T-helper 1 cell (primary cell): ENCODE data around the gene PRR16.
"Not testable (repeated sequence)": the region's sequence is repeated elsewhere in the genome, so short reads cannot be mapped to it uniquely, and the experiment has no call there.

Experiments
- DNase-seq, 5 donors: peaks; one replicate each; pipeline ENCODE4 v3.0.0-alpha.2; 2012 to 2020
- total RNA-seq, 4 donors: gene quantifications; one replicate each; lab custom pipeline; 2026; lab: John Stamatoyannopoulos, UW

The PRR16 gene
- total RNA-seq: 0 reads per million in 4 donors

DNA sequence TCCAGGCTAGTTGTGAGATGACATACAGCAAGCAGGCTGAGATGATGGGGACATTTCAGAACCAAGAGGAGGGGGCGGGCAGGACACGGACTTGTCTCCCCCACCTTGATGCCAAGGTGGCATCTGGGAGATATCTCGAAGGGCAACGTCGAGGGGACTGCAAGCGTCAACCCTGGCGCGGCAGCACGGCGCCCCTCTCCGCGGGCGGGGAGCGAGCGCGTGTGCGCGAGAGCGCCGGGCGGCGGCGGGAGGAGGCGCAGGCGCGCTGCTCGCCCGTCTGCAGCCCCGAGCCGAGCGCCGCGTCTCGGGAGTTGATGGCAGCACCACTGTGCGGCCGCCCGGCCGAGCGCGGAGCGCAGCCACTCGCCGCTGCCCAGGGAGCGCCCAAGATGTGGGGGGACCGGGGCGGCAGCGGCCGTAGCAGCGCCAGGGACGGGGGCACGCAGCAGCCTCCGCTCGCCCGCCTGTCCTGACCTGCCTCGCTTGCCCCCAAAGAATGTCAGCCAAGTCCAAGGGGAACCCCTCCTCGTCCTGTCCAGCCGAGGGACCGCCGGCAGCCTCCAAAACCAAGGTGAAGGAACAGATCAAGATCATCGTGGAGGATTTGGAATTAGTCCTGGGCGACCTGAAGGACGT lies at the start of gene PRR16:
Gene PRR16 (plus strand): TSS at position 310 of the 636 bp plus-strand sequence.
- DNase-seq: no peak

DNA sequence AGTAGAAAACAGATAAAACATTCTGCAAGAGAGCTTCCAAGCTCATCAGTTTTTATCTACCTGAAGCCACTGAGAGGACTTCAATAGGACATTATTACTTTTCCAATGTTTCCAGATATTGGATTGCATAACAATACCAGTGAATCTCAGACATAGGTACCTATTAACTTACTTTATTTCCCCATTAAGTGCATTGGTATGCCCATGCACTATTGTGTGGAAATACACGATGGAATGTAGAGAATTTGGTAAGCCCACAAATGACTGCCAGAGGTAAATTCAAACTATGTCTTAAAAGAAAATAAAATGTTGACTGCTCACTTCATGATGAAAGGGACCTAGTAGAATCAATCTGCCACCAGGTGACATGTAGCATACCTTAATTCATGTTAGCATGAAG lies 48.1 kb upstream of the PRR16 start:
- DNase-seq: no peak

DNA sequence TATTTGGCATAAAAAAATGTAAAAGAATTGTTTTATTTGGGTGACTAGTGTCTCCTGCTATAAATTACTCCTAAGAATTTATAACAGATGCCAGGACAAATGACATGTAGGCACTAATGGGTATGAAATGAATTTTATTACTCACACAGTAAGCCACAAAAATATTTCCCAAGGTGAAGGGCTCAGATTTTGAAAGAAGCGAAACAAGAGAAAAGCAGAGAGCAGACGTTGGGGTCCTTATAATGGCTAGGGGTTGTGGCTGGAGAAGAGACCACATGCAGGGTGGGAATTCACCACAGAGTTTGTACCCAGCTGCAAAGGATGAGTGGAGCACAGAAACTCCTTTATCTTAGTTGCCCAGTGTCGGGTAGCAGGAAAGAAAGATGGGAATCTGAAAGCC lies 45.0 kb upstream of the PRR16 start:
- no peak for DNase-seq

DNA sequence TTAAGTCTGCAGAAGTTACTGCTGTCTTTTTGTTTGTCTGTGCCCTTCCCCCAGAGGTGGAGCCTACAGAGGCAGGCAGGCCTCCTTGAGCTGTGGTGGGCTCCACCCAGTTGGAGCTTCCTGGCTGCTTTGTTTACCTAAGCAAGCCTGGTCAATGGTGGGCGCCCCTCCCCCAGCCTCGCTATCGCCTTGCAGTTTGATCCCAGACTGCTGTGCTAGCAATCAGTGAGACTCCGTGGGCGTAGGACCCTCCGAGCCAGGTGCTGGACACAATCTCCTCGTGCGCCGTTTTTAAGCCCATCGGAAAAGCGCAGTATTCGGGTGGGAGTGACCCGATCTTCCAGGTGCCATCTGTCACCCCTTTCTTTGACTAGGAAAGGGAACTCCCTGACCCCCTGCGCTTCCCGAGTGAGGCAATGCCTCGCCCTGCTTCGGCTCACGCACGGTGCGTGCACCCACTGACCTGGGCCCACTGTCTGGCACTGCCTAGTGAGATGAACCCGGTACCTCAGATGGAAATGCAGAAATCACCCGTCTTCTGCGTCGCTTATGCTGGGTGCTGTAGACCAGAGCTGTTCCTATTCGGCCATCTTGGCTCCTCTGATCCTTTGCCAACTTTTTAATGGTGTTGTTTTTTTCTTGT lies 37.3 kb upstream of the PRR16 start:
- DNase-seq: not testable (repeated sequence)

DNA sequence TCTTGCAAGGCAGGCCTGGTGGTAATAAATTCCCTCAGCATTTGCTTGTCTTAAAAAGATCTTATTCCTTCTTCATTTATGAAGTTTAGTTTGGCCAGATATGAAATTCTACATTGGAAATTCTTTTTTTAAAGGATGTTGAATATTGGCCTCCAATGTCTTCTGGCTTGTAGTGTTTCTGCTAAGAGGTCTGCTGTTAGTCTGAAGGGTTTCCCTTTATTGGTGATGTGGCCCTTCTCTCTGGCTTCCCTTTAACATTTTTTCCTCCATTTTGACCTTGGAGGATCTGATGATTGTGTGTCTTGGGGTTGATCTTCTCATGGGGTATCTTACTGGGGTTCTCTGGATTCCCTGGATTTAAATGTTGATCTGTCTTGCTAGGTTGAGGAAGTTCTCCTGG lies 33.5 kb upstream of the PRR16 start:
- no peak for DNase-seq

DNA sequence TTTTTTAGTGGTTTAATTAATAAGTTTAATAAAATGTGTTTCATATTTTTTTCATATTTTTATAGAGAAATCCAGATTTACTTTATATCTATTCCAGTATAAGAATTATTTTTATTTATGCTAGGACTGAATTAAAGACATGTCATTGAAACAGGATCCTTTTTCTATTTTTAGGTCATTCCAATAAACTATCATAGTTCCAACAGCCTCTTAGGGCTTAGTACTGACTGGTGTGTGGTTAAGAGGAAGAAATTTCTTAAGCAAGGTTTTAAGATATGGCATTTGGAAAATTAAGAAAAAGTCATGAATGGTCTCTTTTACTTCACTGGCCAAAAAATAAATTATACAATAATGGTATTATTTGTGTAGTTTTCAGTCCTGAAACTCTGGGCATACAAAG lies 31.2 kb upstream of the PRR16 start:
- no peak for DNase-seq

DNA sequence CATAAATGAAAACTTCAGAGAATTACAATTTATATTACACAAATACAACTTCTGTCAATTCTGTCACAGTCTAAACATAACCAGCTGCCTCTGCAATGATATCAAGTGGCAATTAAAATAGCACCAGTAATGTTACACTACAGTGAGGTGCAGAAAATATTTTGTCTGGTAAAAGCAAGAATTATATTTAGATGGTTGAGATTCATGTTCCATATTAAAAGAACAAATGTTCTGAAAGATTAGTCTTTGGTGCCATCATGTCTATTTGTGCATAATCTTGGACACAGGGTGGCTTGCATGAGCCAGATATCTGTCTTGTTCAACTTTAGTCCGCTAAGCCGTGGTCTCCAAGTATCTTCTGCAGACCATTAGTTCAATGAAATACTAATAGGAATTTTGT lies 29.0 kb upstream of the PRR16 start:
- DNase-seq: no peak

DNA sequence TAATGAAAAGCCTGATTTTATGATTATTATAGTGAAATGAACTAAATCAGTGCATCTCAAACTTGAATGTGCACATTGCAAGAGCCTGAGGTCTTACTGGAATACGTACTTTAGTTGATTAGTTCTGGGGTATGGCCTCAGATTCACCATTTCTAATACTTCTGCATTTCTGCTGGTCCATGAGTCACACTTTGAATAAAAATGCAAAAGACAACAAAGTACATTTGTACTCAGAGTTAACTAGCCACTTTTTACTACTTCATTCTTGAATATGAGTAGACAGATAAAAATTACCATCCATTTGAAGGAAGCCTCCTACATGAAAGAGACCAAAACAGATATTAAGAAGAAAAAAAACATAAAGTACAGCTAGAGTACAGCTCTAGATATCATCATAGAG lies 27.1 kb upstream of the PRR16 start:
- DNase-seq: no peak

DNA sequence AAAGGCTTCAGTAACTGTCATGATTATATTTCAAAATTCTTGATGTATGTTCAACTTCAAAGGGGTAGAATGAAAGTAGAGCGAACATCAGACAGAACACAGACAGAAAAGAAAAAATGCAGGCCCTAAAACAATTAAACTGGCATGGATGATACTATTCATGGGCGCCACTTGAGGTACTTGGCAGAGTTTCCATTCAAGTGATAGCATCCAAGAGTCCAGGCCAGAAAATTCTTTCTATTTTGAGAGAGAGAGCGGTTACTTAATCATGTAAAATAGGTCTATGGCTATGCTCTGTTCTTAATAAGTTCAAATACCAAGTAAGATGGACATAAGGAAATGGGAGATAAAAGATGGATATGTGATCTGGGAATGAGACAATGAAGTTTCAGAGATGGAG lies 21.4 kb upstream of the PRR16 start:
- no peak for DNase-seq

DNA sequence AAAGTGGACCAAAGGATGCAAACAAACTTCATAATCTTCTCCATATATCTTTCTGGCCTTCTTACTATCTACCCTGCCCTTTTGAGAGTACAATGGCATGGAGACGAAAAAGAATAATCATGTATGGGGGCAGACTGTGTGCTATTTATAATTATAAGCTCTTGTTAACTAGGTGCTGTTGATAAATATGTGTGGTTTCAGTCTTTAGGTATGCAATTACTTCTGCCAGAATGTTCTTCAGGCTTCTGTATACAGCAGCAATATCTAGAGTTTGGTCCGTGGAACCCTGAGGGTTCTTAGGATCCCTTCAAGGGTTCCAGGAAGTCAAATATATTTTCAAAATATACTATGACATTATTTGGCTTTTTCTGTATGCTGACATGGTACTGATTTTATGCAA lies 20.5 kb upstream of the PRR16 start:
- no peak for DNase-seq

DNA sequence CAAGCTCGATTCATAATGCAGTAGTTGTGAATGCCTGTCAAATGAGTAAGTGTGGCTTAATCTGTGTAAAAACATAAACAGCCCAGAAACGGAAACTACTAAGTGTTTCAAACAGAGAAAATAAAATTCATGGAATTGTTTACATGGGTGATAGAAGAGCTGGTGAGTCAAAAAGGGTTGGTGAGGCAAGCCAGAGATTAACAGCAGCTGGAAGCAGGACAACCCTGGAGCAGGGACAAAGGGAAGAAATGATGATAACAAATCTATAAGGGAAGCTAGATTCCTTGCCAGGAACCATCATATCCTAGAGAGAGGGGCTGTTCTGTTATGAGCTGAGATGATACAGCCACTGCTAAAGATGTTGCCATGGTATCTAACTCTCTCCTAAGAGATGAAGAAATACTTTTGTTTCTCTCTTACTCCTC lies 18.0 kb upstream of the PRR16 start:
- DNase-seq: no peak

DNA sequence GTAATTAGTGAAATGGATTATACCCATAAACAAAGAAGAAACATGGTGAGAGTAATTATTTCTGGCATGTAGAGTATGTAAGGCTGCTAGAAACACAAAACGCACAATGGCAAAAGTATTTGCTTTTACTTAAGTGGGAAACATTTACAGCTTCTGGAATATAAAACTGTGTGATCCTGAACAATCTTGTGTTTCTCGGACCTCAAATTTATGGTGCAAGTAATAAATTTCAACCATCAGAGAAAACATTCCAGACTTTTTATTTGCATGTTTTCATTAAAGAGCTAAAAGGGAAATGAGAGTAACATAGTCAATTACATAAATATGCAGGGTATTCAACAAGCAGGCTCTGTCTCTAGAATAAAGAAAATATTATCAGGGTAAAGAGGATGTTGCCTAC lies 17.2 kb upstream of the PRR16 start:
- DNase-seq: no peak

DNA sequence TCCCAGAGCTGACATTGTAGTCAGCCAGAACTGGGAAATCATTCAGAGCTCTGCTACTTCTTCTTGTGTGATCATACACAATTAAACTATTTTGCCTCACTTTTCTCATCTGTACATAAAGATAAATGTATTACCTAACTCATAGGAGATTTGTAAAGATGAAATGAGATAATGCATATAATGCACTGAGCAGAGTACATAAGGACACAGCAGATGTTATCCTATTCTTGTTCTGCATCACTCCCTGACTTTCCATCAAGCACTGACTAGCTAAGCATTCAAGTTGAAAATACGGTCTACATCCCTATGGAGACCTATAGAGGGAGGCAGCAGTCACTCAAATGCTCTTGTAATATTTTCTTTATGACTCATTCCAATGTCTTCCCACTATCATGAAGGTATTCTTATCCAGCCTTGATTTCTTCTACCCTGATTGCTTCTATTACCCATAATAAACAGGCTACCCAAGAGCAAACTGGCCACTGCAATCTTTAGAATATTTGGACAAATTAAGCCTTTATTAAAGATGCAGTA lies 16.3 kb upstream of the PRR16 start:
- DNase-seq: no peak

DNA sequence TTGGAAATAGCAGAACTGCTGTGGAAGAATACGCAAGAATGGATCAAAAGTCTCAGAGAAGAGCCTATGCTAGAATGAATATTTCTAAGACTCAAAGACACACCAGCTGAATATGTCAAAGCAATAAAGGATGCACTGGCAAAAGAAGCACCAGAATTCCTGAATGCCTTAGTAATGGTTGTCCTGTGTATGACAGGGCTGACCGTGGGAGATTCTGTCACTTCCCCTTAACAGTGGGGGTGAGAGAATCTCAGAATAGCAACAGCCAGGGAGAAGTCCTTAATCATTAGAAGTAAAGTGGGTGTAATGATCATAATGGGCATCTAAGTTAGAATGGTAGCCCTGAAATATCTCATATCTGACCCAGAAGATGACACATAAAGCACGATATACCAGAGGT lies 14.6 kb upstream of the PRR16 start:
- no peak for DNase-seq

DNA sequence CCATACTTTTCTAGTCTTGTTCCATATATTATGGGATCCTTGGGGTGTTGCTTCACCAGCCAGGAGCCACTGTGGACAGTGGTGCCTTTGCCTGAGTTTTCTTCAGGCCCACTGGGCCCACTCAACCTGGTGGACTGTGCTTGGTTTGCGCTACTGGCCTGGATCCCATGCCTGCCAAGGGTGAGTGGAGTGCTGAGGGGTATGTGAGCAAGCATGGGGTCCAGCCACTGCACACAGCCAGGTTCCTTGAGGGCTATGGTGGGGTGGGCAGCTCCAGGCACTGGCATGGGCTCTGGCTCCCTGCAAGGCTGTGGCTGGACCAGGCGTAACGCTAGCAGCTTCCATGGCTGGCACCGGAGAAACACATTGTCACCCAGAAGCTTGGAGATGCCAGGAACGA lies 13.2 kb upstream of the PRR16 start:
- no peak for DNase-seq

DNA sequence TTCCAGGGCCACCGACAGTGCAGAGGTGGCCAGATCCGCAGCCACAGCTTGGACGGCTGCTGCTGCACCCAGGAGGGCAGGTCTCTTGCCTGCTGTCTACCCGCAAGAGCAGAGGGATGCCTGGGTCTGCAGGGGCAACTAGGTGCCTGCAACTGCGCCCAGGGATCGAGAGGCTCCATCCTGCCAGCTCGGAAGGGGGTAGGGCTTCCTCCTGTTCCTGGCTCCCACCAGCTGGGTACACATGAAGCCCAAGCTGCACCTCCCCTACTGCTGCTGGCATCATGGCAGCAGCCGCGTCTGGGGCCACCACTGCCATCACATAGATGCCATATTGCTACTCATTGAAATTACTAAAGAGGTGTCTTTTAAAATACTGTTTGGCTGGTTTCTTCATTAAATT lies 12.7 kb upstream of the PRR16 start:
- DNase-seq: no peak

DNA sequence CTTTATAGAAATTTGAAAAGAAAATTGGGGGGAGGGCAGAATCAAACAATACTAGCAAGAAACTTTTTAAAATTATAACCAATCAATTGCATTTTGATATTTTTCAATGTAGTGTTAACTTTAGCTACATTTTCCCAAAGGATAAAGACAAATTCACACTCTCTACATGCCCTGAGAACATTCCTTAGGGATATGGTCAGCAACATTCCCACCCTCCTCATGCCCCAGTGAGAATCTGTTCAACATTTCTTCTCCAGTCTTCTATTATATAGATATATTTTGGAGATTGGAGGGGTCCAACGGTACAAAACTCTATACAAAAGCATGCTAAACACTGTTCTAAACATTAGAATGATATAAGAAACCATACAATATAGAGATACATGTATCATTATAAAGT lies 11.6 kb upstream of the PRR16 start:
- no peak for DNase-seq

DNA sequence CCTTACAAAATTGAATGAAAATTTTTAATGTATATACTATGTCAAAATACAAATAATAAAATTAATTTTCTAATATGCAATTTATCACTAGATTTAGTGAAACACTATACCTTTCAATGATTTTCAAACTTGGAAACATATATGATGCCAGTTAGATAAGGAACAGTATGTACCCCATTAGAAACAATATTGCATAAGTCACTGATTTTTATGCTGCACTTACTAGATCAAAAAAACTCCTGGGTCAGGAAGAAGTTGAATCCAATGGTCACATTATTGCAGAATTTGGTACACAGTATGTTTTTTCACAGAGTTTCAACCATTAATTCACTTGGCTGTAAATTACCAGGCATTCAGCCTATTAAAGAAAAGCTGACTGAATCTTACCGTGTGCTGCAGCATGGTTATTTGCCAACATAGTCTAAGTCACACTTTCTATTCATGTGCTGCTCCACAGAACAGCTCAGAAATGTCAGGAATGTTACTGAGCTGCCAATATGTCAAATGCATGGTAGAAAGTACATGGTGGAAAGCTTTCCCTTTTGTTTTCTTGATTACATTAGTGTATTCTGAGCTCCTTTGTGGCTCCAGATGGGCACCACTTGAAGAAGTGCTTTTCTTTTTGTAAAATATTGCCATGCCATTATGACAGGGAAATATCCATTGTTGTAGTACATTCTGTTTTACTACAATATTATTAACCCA lies 9.9 kb upstream of the PRR16 start:
- no peak for DNase-seq

DNA sequence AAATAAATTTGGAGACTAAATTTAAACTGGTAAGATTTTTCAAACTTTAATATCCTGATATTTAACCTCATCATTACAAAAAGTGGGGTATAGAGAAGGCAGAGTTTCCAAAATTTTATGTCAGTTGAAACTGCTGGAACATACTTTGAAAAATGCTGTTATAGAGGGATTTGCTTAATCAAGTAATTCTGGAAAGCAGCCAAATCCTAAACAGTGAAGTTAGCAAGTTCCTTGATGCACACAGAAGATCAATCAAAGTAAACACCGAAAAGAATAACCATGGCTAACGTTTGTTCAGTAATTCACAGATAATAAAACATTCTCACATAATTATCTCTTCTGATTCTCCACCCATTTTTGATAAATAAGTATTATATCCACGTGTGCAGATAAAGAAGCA lies 8.1 kb upstream of the PRR16 start:
- no peak for DNase-seq

DNA sequence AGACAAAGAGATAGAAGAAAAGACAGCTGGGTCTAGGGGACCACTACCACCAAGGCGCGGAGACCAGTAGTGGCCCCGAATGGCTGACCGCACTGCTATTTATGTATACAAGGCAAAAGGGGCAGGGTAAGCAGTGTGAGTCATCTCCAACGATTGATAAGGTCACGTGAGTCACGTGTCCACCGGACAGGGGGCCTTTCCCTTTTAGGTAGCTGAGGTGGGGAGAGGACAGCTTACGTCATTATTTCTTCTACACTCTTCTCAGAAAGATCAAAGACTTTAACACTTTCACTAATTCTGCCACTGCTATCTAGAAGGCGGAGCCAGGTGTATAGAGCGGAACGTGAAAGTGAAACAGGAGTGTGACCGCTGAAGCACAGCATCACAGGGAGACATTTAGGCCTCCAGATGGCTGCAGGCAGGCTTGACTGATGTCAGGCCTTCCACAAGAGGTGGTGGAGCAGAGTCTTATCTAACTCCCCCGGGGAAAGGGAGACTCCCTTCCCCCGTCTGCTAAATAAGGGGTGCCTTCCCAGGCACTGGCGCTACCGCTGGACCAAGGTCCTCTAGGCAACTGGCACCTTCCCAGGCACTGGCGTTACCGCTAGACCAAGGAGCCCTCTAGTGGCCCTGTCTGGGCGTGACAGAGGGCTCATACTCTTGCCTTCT lies 6.1 kb upstream of the PRR16 start:
- peak in 2 of 5 donors; percentile 12 to 56 for DNase-seq

DNA sequence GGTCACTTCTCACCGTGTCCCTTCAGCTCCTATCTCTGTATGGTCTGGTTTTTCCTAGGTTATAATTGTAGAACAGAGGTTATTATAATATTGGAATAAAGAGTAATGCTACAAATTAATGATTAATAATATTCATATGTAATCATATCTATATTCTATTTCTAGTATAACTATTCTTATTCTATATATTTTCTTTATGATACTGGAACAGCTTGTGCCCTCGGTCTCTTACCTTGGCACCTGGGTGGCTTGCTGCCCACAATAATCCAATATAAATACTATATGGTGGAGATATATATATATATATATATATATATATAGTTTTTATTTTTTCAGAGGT lies 5.6 kb upstream of the PRR16 start:
- DNase-seq: not testable (repeated sequence)

DNA sequence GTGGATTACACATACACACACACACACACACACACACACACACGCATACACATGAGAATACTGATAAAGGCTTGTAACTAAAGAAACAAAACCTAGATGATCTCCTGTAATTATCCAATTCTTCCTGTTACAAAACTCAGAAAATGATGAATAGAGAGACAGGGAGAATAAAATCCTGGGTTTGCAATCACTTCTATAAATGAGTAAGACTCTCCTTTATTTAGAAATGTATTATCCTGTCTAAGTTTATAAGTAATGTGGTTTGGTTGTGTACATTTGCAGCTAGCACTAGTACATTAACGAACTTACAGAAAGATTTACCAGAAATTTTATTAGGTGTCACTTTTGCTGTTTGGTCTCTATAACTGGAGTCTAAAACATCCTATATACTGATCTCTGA lies 2.8 kb upstream of the PRR16 start:
- no peak for DNase-seq

DNA sequence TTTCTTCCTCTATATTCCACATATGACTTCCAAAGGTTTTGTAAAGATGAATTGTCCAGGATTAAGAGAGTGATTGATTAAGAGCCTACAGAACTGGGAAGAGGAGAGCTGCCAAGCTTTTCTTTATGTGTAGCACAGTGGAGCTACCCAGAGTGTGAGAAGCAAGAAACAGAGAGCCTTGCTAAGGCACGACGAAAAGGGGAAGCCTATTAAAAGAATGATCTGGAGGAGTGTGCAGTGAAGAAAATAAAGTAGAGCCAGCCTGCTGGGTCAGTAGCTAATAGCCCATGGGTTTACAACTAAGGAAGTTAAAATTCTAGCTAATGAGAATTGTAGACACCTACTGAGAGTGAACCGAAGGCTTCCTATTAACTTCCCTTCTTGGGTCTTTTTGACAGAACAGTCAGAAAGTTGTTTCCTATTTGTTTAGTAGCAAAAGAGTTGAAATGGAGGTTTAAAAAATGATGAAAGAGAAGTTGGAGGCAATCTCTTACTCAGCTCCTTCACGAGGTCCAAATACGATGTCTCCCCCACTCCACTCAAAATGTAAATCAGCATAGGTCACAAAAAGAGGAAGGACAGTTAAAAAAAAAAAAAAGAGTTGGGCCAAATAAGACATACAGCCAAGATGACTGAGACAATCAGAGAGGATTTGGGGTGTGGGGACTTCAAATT lies 957 bp upstream of the PRR16 start:
- DNase-seq: no peak
